ENCODE measurements around the gene ENTHD1.
"Not testable (repeated sequence)": the region's sequence is repeated elsewhere in the genome, so short reads cannot be mapped to it uniquely, and the experiment has no call there.

Gene ENTHD1

DNA sequence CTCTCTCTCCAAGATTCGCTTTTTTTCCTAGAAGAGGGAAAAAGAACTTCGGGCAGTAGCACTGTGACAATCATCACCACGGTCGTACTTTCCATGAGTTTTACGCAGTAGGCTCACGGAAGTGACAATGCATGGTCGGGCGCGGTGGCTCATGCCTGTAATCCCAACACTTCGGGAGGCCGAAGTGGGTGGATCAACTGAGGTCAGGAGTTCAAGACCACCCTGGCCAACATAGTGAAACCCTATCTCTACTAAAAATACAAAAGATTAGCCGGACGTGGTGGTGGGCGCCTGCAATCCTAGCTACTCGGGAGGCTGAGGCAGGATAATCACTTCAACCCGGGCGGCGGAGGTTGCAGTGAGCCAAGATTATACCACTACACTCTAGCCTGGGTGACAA is 30.7 kb upstream of the ENTHD1 start:
- DNase-seq, result no peak

DNA sequence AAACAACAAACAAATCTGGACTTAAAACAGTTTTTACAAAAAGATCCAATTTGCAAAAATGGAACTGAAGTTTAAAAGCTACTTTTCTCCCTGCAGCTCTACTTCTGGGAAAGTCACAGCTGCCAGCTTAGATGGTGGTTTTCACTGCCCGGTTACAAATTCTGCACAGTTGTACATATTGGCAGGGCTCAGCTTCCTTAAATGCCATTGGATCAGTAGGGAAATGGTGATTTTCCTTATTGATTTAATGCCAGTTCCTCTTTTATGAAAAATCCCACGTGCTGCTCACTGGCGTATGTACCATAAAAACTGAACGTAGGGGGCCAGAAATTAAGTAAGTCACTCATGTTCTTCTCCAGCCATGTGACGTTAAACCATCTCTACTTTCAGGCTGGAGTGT is 30.1 kb upstream of the ENTHD1 start:
- DNase-seq, result no peak

DNA sequence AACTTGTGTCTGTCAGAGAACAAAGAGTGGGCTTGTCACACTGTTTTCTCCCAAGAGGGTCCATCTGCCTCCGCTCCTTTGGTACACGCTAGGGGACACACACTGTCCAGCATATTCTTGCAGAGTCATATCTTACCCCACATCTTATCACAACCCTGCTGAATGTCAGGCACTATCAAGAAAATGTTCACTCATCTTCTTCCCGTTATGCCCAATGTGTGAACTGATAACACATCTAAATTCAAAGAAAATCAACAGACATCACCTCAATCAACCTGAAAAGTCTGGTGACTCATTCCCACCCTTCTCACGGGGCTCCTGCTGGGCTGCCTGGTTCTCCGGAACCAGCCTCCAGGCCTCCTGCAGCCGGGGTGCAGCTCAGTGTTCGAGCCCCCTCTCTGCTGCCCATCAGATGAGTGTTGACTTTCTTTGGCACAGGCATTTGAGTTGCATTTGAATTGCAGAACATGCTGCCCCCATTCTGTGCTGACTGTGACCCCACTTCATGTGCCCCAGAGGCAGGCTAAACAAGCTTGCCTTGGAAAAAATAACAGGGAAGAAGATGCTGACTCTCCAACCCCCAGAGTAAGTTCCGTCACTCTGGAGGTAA is 26.7 kb upstream of the ENTHD1 start:
- DNase-seq, result no peak

DNA sequence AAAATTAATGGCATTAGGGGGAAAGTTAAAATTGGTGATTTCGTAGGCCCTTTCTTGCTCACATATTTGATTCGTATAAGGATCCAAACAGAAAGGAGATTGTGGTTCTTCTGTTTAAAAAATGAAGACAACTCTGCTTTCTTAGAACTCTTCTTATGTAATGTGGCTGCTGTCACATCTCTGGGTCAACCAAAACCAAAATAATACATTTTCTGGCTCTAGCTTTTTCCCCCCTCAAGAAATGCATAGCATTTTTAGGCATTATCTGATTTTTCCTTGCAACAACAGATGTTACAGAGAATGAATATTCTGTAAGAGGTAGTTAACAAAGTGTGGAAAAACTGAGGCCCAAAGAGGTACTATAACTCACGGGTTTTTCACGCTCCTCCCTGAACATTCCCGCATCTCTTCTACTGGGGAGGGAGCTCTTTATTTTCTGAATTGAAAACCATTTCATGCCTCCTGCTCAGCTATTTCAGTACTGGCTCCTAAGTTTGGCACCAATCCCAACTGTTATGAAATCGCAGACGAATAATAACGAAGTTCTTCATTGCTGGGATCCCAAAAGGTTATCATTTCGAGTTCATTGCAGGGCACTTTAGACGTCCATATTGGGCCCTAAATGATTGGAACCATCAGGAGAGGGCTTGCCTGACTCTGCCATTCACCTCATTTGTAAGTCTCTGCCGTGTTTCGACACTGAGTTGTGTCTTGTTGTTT is 24.4 kb upstream of the ENTHD1 start:
- DNase-seq, result no peak

DNA sequence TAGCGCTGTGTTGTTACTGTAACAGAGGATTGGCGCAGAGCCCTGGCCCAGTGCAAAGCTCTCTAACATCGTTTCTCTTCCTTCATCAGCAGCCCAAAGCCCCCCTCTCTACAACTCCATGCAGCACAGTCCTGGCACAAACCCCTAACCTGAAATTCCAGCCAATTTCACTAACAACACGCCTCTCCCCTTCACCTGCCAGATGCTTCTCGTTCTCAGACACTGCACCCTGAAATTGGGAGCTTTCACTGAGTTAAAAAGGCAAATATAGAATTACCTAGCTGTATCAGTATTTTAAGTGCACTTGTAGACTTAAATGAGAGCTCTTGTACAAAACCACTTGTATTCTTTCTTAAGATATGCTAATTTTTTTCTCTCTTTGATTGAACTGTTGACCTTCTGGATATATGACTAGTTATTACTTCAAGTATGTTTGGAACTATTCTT is 23.7 kb upstream of the ENTHD1 start:
- DNase-seq, result no peak

DNA sequence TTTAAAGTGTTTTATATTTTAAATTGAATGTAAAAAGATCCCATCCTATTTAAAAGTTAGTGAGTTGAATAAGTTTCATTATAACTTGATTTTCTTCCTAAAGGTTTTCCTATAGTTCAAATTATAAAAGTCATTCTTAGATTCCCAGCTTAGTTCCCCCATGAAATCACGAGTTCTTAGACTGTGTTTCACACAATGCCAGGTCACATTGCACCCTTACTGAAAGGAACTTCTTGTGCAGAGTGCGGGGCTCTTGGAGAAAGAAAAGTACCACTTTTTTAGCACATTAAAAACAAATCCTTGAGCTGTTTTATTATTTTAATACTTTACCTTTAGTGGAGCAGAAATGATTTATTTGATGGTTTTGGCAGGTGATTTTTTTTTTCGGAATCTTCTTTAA is 22.9 kb upstream of the ENTHD1 start:
- no peak for DNase-seq

DNA sequence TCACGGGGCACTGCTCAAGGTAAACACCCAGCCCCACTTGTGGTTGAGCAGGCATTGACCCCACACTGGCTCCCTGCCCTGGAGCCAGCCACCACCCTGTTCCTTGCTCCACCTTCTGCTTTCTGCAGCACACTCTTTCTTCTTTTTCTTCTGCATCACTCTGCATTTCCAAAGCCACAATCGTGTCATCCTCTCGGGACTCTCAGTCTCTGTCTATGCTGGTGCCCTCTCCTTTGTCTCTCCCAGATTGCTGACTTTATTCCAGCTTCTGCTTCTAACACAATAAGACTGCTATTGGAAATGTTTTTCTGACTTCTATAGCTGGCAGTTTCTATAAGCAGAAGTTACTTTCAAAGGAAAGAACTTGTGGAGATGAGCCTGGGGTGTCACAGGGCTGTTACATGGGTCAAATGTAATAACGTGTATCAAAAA is 21.8 kb upstream of the ENTHD1 start:
- DNase-seq, result no peak

DNA sequence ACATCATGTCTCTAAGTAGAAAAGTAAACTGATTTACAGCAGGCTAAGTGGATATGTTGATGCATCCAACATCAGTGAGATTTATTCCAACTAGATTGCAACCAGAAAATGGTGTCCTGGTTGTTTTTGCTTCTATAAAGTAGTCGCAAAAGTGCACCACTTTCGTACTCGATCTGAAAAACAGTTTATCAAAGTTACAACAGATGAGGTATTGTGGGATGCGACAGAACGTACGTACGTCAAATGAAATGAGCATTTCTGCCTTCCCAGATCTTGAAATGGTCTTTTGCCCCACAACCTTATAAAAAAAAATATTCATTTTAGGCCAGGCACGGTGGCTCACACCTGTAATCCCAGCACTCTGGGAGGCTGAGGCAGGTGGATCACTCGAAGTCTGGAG is 21.0 kb upstream of the ENTHD1 start:
- no peak for DNase-seq

DNA sequence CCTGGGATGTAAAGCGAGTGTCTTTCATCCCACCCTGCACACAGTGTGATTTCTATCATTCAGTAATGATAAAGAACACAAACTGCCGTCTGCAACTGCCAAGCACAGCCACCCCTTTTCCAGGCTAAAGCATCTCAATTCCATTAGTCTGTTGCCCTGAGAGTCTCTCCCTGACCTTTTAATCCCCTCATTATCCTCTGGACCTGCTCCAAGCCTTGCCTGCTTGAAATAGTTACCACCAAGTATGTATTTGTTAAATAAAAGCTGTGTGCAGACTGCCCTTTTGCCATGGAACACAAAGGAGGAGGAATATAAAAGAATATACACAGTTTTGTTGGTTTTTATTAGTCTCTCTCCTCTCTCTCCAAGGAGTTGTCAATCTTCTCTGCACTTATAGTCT is 20.3 kb upstream of the ENTHD1 start:
- DNase-seq, result no peak

DNA sequence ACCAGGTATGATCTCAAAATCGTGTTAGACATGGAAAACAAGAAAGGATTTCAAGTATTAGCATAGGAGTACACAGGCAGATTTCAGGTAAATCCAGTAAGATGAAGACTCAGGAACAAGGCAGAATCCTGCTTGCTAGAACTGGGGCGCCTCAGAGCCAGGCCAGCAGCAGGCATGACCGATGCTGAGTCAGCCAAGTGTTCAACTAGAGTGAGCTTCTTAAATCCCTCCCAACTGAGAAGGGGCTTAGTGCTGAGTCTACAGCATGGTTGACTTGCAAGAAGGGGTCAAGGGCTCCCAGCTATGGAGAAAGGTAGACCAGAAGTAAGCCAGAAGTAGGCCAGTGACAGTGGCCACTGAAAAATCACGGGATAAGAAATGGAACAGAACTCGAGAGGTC is 19.8 kb upstream of the ENTHD1 start:
- DNase-seq, result no peak

DNA sequence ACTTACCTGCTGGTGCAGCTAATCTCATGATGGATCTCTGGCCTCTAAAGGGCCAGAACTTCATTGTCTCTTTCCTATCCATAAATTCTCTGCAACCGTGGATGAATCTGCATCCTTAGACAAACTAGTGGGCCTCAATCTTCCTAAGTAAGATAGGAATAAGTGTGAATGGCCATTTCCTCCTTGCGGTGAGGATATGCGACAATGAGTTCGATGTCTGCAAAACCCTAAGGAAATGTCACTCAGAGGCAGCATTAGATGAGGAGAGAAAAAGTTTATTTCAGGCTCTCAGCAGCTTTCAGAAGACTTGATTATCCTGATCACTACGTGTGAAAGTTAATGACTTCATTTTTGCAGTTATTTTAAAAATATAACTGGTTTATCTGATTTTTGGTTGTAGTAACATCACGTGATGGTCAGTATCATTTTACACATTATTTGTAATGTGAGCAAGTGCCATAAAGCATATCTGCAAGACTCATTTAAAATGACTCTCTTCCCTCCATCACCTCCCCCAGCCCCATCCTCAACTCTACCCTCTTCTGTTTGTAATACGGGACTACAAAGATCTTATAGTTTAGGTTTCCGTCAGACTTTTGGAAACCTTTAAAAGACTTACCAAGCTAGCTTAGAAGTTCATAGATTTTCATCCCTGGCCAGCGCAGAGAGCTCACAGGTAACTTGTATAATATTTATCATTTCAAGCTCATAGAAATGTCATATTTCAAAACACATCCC is 17.5 kb upstream of the ENTHD1 start:
- DNase-seq, result no peak

DNA sequence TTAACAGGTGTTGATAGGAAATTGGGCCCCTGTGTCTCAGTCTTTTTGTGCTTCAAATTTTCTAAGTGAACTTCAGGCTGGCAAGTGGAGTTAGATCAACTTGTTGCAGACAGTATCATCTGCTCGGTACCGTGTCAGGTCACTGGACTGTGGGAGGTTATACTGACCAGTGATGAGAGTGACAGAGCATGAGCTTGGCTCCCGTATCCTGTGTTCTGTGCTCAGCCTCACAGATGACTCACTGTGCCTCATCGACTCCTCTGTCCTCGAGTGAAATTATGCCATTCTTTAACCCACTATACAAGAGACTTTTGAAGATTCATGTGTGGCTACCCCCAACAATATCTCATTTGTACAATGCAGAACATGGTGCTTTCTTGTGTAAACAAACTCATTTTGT is 15.2 kb upstream of the ENTHD1 start:
- no peak for DNase-seq

DNA sequence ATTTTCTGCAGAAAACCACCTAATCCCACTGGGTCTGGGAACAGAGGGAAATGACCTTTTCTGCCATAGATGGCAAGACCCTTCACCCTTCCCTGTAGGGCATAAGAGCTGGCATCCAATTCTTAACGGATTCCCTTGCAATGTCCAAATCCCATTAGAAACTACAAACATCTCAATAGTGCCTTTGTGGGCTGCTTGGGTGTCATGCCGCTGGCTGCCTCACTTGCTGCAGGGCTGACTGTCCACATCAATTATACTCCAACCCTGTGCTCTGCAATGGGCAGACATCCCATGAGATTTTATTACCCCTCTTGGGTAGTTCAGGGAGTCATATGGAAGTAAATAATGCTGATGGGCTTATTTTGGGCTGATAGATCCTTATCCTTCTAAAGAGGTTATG is 14.6 kb upstream of the ENTHD1 start:
- DNase-seq, result no peak

DNA sequence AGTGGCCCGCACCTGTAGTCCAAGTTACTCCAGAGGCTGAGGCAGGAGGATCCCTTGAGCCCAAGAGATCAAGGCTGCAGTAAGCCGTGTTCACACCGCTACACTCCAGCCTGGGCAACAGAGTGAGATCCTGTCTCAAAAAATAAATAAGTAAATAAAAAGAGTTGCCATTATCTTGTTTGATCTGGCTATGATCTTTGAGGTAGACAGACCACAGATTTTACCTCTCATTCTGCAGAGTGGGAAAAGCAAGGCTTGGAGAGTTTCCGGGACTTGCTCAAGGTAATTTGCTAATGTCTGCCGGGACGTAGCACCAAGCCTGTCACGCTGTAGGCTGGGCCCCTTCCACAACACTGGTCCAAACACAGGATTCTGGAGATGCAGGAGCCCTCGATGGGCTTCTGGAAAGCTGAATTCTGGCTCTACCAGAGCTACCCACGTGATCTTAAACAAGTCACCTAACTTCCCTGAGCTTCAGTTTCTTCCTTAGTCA is 14.1 kb upstream of the ENTHD1 start:
- DNase-seq, result no peak

DNA sequence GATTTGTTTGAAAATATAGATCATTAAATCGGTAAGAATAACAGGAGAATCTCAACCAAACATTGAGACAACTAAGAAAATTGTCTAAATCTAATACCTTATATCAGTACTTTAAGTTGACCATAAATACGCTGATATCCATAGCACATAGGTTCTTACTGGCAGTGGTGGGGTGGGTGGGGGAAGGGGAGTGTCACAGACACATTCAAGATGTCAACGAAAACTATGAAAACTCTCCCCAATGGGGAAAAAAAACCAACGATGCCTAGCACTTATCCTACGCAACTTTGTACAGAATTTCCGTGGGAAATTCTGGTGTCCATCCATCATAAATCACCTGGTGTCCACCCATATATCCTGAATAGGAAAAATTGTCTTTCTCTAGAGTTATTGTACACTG is 13.5 kb upstream of the ENTHD1 start:
- DNase-seq, result no peak

DNA sequence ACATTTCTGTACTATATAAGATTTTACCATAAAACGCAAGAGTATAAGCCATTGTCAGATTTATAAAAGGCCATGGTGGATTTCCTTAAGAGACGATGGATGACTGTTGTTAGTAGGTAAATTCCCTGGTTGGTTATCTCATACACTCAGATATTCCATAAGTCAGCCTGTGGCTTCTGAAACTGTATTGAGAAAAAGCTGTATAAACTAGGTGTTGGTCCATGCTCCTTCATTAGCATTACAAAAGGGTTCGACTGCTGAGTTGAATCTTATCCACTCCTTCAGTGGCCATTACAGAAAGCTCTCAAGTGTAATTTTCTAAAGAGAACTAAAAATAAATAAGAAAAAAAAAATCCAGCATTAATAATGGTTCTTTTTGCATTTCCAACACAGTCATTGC is 12.6 kb upstream of the ENTHD1 start:
- DNase-seq, result no peak

DNA sequence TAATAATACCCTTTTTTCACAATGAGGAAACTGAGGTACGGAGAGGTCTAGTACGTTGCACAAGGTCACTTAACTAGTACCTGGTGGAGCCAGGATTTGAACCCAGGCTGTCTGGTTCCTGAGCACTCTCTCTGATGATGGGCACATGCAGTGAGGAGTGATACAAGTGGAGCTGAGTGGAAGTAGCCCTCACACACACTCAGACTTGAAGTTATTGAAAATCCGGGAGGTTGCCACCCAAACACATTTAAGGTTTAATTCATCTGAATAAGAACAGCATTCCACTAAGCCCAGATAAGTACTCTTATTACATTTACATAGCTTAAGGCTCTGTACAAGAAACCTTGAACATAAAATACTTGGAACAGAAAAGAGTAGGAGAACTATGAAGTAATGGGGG is 12.1 kb upstream of the ENTHD1 start:
- no peak for DNase-seq

DNA sequence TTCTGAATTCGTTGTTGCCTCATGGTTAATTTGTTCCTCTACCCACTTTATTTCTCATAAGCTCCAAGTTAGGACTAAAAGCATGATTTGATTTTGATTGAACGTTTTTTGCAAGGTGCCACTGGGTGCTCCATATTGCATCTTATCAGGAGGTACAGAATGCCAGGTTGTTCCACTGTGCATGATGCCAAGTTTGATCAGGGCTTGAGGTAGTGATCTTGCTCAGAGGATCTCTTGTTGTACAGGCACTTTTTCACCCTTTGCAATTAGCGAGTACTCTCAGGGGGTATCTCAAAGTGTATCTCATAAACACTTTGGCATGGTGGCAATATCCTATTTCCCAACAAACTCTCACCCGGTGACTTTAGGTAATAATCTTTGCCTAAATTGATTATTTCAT is 11.3 kb upstream of the ENTHD1 start:
- DNase-seq, result no peak

DNA sequence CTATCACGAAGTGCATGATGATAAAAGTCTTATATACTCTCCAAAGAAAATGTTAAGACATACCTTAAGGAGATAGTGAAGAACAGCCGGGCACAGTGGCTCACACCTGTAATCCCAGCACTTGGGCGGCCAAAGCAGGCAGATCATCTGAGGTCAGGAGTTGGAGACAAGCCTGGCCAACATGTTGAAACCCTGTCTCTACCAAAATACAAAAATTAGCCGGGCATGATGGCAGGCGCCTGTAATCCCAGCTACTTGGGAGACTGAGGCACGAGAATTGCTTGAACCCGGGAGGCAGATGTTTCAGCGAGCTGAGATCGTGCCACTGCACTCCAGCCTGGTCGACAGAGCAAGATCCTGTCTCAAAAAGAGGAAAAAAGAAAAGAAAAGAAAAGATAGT is 10.5 kb upstream of the ENTHD1 start:
- DNase-seq, result not testable (repeated sequence)

DNA sequence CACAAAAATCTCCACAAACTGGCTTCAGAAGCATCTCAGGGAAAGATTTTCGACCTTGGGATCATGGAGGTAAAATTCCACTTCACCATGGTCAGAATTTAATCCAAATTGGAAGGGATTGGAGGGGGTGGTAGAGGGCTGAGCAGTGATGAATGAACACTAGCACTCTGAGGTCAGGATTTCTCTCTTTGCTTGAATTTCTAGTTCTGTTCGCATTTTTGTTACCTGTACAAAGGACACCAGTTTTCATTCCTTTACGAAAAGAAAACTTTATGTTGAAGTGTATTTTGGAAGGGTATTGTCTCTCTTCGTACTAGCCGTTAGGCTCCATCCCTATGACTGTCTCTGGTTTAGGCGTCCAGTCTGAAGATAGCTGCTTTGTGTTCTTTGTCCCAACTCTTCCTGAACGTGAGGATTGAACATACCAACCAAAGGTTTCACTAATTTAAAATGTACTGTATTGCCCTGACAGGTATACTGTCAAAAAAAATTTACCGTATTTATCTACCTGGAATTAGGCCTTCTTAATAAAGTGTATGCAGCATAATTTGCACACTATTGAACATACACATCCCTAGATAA is 8.1 kb upstream of the ENTHD1 start:
- no peak for DNase-seq

DNA sequence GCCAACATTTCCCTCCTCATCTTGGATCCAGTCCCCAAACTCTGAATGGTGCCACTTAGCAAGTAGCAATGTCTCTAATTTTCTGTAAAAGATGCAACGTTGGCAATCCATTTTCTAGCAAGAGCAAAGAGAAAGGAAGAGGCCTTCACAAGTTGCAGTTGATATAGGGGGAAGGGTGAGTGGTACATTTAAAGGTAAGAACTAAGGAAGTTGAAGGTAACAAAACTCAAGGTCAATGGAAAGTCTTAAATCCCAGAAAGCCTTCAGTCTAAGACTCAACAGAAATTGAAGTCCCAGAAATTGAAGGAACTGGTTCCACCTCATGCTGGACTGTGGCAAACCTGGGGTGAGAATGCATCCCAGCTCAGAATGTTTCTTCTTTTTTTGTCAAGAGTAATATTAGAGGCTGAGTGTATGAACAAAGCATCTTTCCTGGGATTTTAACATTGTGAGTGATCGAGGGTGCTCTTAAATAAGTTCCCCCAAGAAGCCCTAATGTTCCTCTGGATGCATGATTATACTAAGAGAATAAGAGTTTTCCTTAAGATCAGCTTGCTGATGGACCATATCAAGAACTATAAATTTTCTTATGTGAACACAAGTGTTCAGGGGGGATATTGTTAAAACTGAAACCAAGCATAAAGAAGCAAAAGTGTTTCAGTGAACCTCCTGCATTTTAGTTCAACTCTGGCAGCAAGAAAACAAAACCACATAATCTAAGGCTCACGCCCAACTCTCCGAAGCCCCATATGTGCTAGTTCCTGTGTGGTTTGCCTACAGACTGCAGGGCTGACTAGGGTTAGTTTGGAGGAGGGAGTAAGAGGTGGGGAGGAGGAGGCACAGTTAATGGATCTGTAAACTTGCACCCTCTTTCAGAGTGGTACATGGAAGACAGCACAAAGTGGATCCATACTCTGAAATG is 7.0 kb upstream of the ENTHD1 start, which contains the start of gene GRAP2:
Gene GRAP2 (plus strand): TSS at position 779 of the 922 bp plus-strand sequence. CDS start 46,023 bp downstream, outside the sequence.
- DNase-seq, result no peak

DNA sequence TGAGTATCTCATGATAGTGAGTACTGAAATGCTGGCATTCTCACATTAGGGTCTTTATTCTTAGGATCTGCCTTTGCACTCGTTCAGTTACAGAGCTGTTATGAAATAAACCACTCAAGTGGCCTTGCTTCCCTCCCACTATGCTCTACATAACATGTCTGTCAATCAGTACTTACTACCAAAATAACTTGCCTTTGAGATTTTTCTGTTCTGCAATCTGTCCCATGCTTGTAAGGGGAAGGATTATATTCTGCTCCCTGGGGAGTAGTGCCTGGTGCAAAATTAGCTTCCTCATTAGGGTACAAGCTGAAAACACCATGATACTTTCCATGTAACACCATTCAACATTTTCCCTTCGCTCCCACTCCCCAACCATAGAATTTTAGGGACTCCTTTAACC is 5.4 kb upstream of the ENTHD1 start:
- DNase-seq, result no peak

Measured in NCI-H187 treated with DMSO at 0.1 percent for 48 hours (cell line).